ENCODE measurements around the gene HGFAC.

The HGFAC gene

DNA sequence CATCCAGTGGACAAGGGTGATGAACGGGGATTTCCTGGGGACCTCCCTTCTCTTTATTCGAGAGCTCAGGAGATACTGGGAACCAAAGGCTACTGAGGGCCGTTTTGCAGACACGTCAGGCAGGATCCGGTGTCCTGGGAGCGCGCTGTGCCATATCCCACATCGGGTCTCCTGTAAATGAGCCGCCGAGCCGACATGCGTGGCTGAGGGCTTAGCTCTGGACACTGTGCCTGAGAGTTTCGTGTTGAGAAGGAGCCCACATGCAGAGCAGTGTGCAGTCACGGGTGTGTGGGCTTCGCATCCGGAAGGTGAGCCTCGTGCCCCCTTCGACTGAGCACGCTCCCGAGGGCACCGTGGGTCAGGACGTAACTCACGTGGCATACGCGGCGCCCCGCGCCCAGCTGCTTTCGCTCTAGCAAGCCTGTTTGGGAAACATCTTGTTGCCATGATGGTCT, 28.5 kb upstream of the HGFAC start:
- Histone ChIP-seq H3K36me3 (ENCODE audit: insufficient read depth, low read length) (peaks cover 8% of the 10 kb centered on the region; the same call in 1 of the 2 replicates), H3K9ac (ENCODE audit: insufficient read length) (no peak overlapping the region), H3K27ac (no peak overlapping the region), H3K4me3 (no peak overlapping the region), H3K9me3 (ENCODE audit: low read depth, low read length) (no peaks in the 10 kb centered on the region)
- no peak for DNase-seq (ENCODE audit: low read depth, low spot score)
- TF ChIP-seq FOXP2 (optimal IDR thresholded peaks at IDR 0.05; ENCODE audit: control extremely low read depth, extremely low read length, insufficient read depth) (no peak), POLR2AphosphoS5 (IDR thresholded peaks at IDR 0.05; ENCODE audit: borderline replicate concordance, low read depth, low read length) (no peak), EZH2 (IDR thresholded peaks at IDR 0.05) (no peak)

GRCh38 chr4:3413675-3414420, 27.9 kb upstream of the HGFAC start:
- no peaks in the 10 kb centered on the region for H3K9me3 ChIP-seq (ENCODE audit: low read depth, low read length)
- no peak for TF ChIP-seq POLR2AphosphoS5 (IDR thresholded peaks at IDR 0.05; ENCODE audit: borderline replicate concordance, low read depth, low read length)
- no peak for TF ChIP-seq FOXP2 (optimal IDR thresholded peaks at IDR 0.05; ENCODE audit: control extremely low read depth, extremely low read length, insufficient read depth)
- no peak for TF ChIP-seq EZH2 (IDR thresholded peaks at IDR 0.05)
- H3K36me3 ChIP-seq (ENCODE audit: insufficient read depth, low read length), result peaks cover 8% of the 10 kb centered on the region; the same call in 1 of the 2 replicates
- no peak for DNase-seq (ENCODE audit: low read depth, low spot score)
- no peak overlapping the region for H3K27ac ChIP-seq
- no peak overlapping the region for H3K4me3 ChIP-seq
- no peak overlapping the region for H3K9ac ChIP-seq (ENCODE audit: insufficient read length)

GRCh38 chr4:3414421-3415279, 27.1 kb upstream of the HGFAC start:
- TF ChIP-seq EZH2 (IDR thresholded peaks at IDR 0.05) (no peak), POLR2AphosphoS5 (IDR thresholded peaks at IDR 0.05; ENCODE audit: borderline replicate concordance, low read depth, low read length) (no peak), FOXP2 (optimal IDR thresholded peaks at IDR 0.05; ENCODE audit: control extremely low read depth, extremely low read length, insufficient read depth) (no peak)
- Histone ChIP-seq H3K9me3 (ENCODE audit: low read depth, low read length) (no peaks in the 10 kb centered on the region), H3K4me3 (no peak overlapping the region), H3K9ac (ENCODE audit: insufficient read length) (no peak overlapping the region), H3K36me3 (ENCODE audit: insufficient read depth, low read length) (peaks cover 8% of the 10 kb centered on the region; the same call in 1 of the 2 replicates), H3K27ac (no peak overlapping the region)
- no peak for DNase-seq (ENCODE audit: low read depth, low spot score)

GRCh38 chr4:3415471-3416141, 26.2 kb upstream of the HGFAC start:
- no peaks in the 10 kb centered on the region for H3K9me3 ChIP-seq (ENCODE audit: low read depth, low read length)
- no peak overlapping the region for H3K27ac ChIP-seq
- no peak overlapping the region for H3K9ac ChIP-seq (ENCODE audit: insufficient read length)
- TF ChIP-seq POLR2AphosphoS5 (IDR thresholded peaks at IDR 0.05; ENCODE audit: borderline replicate concordance, low read depth, low read length) (no peak), FOXP2 (optimal IDR thresholded peaks at IDR 0.05; ENCODE audit: control extremely low read depth, extremely low read length, insufficient read depth) (no peak), EZH2 (IDR thresholded peaks at IDR 0.05) (no peak)
- H3K4me3 ChIP-seq, result no peak overlapping the region
- DNase-seq (ENCODE audit: low read depth, low spot score), result no peak
- H3K36me3 ChIP-seq (ENCODE audit: insufficient read depth, low read length), result peaks cover 8% of the 10 kb centered on the region; the same call in 1 of the 2 replicates

- Histone ChIP-seq H3K4me3 (no peak overlapping the region), H3K36me3 (ENCODE audit: insufficient read depth, low read length) (peaks cover 8% of the 10 kb centered on the region; the same call in 1 of the 2 replicates), H3K9me3 (ENCODE audit: low read depth, low read length) (no peaks in the 10 kb centered on the region), H3K27ac (no peak overlapping the region), H3K9ac (ENCODE audit: insufficient read length) (no peak overlapping the region)
- no peak for DNase-seq (ENCODE audit: low read depth, low spot score)
- no peak for TF ChIP-seq EZH2 (IDR thresholded peaks at IDR 0.05)
- no peak for TF ChIP-seq POLR2AphosphoS5 (IDR thresholded peaks at IDR 0.05; ENCODE audit: borderline replicate concordance, low read depth, low read length)
- TF ChIP-seq FOXP2 (optimal IDR thresholded peaks at IDR 0.05; ENCODE audit: control extremely low read depth, extremely low read length, insufficient read depth), result no peak
These were observed 25.5 kb upstream of the HGFAC start for GRCh38 chr4:3416270-3416669.

DNA sequence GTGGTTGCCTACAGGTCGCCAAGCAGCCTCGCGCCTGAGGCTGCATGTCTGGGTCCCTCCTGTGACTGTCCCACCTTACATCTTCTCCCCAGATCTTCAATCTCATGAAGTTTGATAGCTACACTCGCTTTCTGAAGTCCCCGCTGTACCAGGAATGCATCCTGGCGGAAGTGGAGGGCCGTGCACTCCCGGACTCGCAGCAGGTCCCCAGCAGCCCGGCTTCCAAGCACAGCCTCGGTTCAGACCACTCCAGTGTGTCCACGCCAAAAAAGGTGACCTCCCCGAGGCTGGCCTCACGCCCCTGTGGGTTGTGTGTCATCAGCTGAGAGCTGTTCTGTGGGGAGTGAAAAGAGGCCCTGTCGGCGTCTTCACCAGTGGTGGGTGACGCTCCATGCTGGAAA, 24.9 kb upstream of the HGFAC start:
- TF ChIP-seq EZH2 (IDR thresholded peaks at IDR 0.05), result no peak
- TF ChIP-seq FOXP2 (optimal IDR thresholded peaks at IDR 0.05; ENCODE audit: control extremely low read depth, extremely low read length, insufficient read depth), result no peak
- no peak for TF ChIP-seq POLR2AphosphoS5 (IDR thresholded peaks at IDR 0.05; ENCODE audit: borderline replicate concordance, low read depth, low read length)
- Histone ChIP-seq H3K9ac (ENCODE audit: insufficient read length) (no peak overlapping the region), H3K27ac (no peak overlapping the region), H3K4me3 (no peak overlapping the region), H3K9me3 (ENCODE audit: low read depth, low read length) (no peaks in the 10 kb centered on the region), H3K36me3 (ENCODE audit: insufficient read depth, low read length) (peaks cover 8% of the 10 kb centered on the region; the same call in 1 of the 2 replicates)
- DNase-seq (ENCODE audit: low read depth, low spot score), result no peak

DNA sequence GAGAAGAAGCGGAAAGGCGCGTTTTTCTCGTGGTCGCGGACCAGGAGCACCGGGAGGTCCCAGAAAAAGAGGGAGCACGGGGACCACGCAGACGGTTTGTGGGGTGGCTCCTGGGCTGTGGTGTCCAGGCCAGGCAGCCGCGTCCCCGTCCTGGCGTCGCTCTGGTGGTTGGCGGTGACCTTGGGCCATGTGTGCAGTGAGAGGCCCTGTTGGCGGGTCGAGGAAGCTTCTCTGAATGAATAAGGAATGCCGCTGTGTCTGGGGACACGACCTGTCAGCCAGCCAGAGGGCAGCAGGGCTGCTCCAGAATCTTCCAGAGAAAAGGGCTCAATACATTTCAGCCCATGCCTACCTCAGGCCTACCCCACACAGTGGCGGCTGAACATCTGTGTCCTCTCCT, 24.3 kb upstream of the HGFAC start:
- no peak for DNase-seq (ENCODE audit: low read depth, low spot score)
- TF ChIP-seq EZH2 (IDR thresholded peaks at IDR 0.05) (no peak), FOXP2 (optimal IDR thresholded peaks at IDR 0.05; ENCODE audit: control extremely low read depth, extremely low read length, insufficient read depth) (no peak), POLR2AphosphoS5 (IDR thresholded peaks at IDR 0.05; ENCODE audit: borderline replicate concordance, low read depth, low read length) (no peak)
- H3K36me3 ChIP-seq (ENCODE audit: insufficient read depth, low read length), result peaks cover 8% of the 10 kb centered on the region; the same call in 1 of the 2 replicates
- H3K9ac ChIP-seq (ENCODE audit: insufficient read length), result no peak overlapping the region
- no peak overlapping the region for H3K27ac ChIP-seq
- no peak overlapping the region for H3K4me3 ChIP-seq
- no peaks in the 10 kb centered on the region for H3K9me3 ChIP-seq (ENCODE audit: low read depth, low read length)

All from SK-N-MC (cell line).